HL-60 (cell line): ENCODE results near the gene ZFP36L1.
"Not testable (repeated sequence)": the region's sequence is repeated elsewhere in the genome, so short reads cannot be mapped to it uniquely, and the experiment has no call there.

Experiments
- DNase-seq, 2 experiments: peaks; one replicate each; pipeline ENCODE4 v3.0.0-alpha.2; 2010 to 2020; ENCODE audit warnings: low read depth in 1 of 2, low spot score in 1 of 2
- H3K27ac ChIP-seq: fragments of 250-450 bp; sonication (Bioruptor Pico); replicated peaks from 2 replicates; pipeline ENCODE4 v1.5.1; 2020; ENCODE audit warnings: mild to moderate bottlenecking, moderate library complexity
- H3K27me3 ChIP-seq: fragments of 250-450 bp; sonication (Bioruptor Pico); 2 replicates; pipeline ENCODE4 v1.5.1; 2021; ENCODE audit warnings: mild to moderate bottlenecking, moderate library complexity; ENCODE audit not compliant: insufficient read depth, poor library complexity, severe bottlenecking
- H3K4me3 ChIP-seq: replicated peaks from 2 replicates; pipeline ENCODE4 v1.5.1; 2011; ENCODE audit warnings: mild to moderate bottlenecking, control low read depth, low read length; ENCODE audit not compliant: insufficient read depth
- GABPA ChIP-seq: IDR thresholded peaks from 2 replicates; pipeline ENCODE4 v1.6.1; 2012; ENCODE audit warnings: low read depth
- POLR2AphosphoS5 ChIP-seq: IDR thresholded peaks from 2 replicates; pipeline ENCODE4 v1.6.1; 2012; ENCODE audit warnings: low read depth
- SPI1 ChIP-seq: IDR thresholded peaks from 2 replicates; pipeline ENCODE4 v1.6.1; 2012; ENCODE audit warnings: low read depth, mild to moderate bottlenecking, borderline replicate concordance
- TF ChIP-seq, protein P1 (sequence below): IDR thresholded peaks from one replicate; pipeline ENCODE4 v1.5.1; 2011; ENCODE audit warnings: low read length, control low read depth, inconsistent platforms; ENCODE audit not compliant: insufficient read depth
- TF ChIP-seq, protein P2 (sequence below): IDR thresholded peaks from 2 replicates; pipeline ENCODE4 v1.6.1; 2012; ENCODE audit warnings: low read depth; ENCODE audit not compliant: insufficient replicate concordance

ZFP36L1 gene

DNA sequence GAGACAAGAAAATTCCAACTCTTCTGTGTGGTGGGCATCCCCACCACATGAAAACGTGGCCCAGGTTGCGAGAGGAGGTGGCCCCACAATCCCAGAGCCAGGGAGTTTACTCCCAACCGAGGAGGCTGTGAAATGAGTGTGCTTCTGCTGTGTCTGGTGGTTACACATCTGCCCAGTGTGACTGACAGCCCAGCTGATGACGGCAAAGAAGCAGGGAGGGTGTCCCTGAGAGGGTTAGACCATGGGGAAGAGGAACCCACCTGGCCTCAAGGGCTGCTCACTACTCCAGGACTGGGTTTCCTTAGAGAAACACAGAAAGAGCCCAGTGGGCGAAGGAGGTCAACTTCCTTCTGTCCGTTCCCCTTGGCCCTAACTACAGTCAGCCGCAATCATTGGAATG lies 24.6 kb downstream of the ZFP36L1 start:
- no peak overlapping the region for H3K27ac ChIP-seq
- DNase-seq, result no peak
- H3K27me3 ChIP-seq, result no peaks in the 10 kb centered on the region
- no peak for TF ChIP-seq GABPA
- TF ChIP-seq, protein P1, sequence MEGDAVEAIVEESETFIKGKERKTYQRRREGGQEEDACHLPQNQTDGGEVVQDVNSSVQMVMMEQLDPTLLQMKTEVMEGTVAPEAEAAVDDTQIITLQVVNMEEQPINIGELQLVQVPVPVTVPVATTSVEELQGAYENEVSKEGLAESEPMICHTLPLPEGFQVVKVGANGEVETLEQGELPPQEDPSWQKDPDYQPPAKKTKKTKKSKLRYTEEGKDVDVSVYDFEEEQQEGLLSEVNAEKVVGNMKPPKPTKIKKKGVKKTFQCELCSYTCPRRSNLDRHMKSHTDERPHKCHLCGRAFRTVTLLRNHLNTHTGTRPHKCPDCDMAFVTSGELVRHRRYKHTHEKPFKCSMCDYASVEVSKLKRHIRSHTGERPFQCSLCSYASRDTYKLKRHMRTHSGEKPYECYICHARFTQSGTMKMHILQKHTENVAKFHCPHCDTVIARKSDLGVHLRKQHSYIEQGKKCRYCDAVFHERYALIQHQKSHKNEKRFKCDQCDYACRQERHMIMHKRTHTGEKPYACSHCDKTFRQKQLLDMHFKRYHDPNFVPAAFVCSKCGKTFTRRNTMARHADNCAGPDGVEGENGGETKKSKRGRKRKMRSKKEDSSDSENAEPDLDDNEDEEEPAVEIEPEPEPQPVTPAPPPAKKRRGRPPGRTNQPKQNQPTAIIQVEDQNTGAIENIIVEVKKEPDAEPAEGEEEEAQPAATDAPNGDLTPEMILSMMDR, result no peak
- TF ChIP-seq SPI1, result no peak
- TF ChIP-seq, protein P2, sequence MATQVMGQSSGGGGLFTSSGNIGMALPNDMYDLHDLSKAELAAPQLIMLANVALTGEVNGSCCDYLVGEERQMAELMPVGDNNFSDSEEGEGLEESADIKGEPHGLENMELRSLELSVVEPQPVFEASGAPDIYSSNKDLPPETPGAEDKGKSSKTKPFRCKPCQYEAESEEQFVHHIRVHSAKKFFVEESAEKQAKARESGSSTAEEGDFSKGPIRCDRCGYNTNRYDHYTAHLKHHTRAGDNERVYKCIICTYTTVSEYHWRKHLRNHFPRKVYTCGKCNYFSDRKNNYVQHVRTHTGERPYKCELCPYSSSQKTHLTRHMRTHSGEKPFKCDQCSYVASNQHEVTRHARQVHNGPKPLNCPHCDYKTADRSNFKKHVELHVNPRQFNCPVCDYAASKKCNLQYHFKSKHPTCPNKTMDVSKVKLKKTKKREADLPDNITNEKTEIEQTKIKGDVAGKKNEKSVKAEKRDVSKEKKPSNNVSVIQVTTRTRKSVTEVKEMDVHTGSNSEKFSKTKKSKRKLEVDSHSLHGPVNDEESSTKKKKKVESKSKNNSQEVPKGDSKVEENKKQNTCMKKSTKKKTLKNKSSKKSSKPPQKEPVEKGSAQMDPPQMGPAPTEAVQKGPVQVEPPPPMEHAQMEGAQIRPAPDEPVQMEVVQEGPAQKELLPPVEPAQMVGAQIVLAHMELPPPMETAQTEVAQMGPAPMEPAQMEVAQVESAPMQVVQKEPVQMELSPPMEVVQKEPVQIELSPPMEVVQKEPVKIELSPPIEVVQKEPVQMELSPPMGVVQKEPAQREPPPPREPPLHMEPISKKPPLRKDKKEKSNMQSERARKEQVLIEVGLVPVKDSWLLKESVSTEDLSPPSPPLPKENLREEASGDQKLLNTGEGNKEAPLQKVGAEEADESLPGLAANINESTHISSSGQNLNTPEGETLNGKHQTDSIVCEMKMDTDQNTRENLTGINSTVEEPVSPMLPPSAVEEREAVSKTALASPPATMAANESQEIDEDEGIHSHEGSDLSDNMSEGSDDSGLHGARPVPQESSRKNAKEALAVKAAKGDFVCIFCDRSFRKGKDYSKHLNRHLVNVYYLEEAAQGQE, result no peak
- no peak for TF ChIP-seq POLR2AphosphoS5
- H3K4me3 ChIP-seq, result no peak overlapping the region

DNA sequence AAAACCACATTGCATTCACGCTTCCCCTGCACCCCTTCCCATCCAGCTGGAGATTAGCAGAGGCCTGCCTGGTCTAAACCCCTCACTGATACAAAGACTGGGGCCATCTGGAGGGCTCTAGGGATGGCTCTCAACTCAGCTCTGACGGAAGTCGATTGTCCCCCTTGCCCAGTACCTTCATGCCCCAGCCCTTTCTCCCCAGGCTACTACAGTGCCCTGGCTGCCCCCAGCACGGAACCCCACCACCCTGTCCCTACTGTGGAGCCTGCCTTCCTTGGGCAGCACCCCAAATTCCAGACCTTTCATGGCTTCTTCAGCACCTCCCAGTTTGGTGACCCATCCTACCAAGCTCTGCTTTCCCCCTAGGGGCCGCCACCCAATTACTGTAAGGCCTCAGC lies 25.6 kb downstream of the ZFP36L1 start:
- no peak for DNase-seq
- no peak overlapping the region for H3K27ac ChIP-seq
- H3K4me3 ChIP-seq, result no peak overlapping the region
- no peaks in the 10 kb centered on the region for H3K27me3 ChIP-seq
- TF ChIP-seq POLR2AphosphoS5 (no peak), SPI1 (no peak), GABPA (no peak)
- TF ChIP-seq, protein P1, result no peak
- TF ChIP-seq, protein P2, result no peak

DNA sequence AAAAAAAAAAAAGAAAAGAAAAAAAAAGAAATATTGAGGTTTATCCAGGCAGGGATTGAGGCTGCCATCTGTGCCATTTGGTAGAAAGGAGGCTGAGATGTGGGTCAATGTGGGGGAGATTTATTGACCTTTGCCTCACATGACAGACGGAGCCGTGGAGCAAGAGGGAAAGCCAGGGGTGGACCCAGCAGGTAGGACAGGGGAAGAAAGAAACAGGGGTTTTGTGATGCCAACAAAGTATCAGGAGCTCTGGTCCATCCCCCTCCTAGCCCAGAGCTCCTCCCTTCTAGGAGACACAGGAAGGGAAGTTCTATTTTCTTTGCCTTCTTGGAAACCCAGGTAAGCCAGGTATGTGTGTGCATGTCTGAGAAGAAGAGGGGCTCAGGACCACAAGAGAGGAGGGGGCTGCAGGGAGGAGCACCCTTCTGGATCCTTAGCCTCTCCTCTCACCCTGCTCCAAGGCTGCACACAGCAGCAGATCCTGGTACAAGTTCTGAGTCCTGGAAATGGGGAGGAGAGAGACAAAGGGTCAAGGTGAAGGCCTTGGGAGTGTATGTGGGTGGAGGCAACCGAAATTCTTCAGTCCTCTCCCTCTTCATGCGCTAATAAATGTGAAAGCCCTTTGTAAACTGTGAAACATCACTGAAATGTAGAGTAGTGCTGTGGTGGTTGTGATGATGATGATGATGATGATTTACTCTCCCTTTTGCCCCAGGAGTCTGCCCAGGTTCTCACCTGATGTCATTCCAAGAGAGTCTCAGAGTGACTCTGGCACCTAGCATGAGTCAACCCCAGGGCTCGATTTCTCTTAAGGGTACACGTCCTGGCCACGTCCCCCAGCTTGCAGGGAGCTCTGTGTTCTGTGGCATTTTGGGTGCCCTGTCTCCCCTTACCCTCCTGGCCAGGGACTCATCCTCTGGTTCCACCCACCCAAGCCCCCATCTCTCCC lies 26.3 kb downstream of the ZFP36L1 start:
- TF ChIP-seq GABPA (no peak), POLR2AphosphoS5 (no peak), SPI1 (no peak)
- TF ChIP-seq, protein P1, result no peak
- Histone ChIP-seq H3K27me3 (no peaks in the 10 kb centered on the region), H3K4me3 (no peak overlapping the region), H3K27ac (no peak overlapping the region)
- no peak for DNase-seq

DNA sequence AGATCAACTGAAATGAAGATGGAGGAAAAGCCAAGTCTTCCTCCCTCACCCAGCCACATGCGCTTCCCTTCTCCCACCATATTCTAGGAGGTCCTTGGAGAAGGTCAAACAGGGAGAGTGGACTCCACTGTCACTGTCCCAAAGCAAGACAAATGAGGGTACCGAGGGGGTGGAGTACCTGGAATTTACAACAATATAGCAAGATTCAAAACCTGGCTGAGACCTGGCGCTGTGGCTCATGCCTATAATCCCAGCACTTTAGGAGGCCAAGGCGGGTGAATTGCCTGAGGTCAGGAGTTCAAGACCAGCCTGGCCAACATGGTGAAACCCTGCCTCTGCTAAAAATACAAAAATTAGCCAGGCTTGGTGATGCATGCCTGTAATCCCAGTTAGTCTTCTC lies 29.0 kb downstream of the ZFP36L1 start:
- not testable (repeated sequence) for H3K4me3 ChIP-seq, H3K27ac ChIP-seq, H3K27me3 ChIP-seq, DNase-seq
